BLaER1 (cell line): ENCODE data around the gene DDO.
A peak's percentile ranks its signal among the peaks of the same experiment; 100 is the strongest.
"Not testable (repeated sequence)": the region's sequence is repeated elsewhere in the genome, so short reads cannot be mapped to it uniquely, and the experiment has no call there.

ENCODE experiments used
- H3K27ac ChIP-seq: shearing (Covaris generic); formaldehyde crosslinking; 2 replicates; pipeline ENCODE4 v1.8.1; 2022
- H3K27me3 ChIP-seq: shearing (Covaris generic); formaldehyde crosslinking; 2 replicates; pipeline ENCODE4 v1.8.1; 2022
- H3K36me3 ChIP-seq: shearing (Covaris generic); formaldehyde crosslinking; 2 replicates; pipeline ENCODE4 v1.8.1; 2022
- H3K4me1 ChIP-seq: shearing (Covaris generic); formaldehyde crosslinking; 2 replicates; pipeline ENCODE4 v1.8.1; 2022
- H3K4me2 ChIP-seq: shearing (Covaris generic); formaldehyde crosslinking; 2 replicates; pipeline ENCODE4 v1.8.1; 2022
- H3K4me3 ChIP-seq: shearing (Covaris generic); formaldehyde crosslinking; 2 replicates; pipeline ENCODE4 v1.8.1; 2022
- H3K9ac ChIP-seq: shearing (Covaris generic); formaldehyde crosslinking; 2 replicates; pipeline ENCODE4 v1.8.1; 2022
- H3K9me3 ChIP-seq: shearing (Covaris generic); formaldehyde crosslinking; 2 replicates; pipeline ENCODE4 v1.8.1; 2022
- H4K20me1 ChIP-seq: shearing (Covaris generic); formaldehyde crosslinking; 2 replicates; pipeline ENCODE4 v1.8.1; 2022
- Cebpa-rat ChIP-seq: shearing (Covaris generic); IDR thresholded peaks from 2 replicates; pipeline ENCODE4 v1.8.1; 2022

Gene DDO

GRCh38 chr6:110415086-110415916 is at the start of gene DDO:
TSS of gene DDO (minus strand) at chr6:110415575. CDS start at chr6:110413462, 2,113 bp downstream.
- H3K4me3 ChIP-seq: no peak within 1 kb of the TSS
- H3K27ac ChIP-seq: no peak within 1 kb of the TSS

DNA sequence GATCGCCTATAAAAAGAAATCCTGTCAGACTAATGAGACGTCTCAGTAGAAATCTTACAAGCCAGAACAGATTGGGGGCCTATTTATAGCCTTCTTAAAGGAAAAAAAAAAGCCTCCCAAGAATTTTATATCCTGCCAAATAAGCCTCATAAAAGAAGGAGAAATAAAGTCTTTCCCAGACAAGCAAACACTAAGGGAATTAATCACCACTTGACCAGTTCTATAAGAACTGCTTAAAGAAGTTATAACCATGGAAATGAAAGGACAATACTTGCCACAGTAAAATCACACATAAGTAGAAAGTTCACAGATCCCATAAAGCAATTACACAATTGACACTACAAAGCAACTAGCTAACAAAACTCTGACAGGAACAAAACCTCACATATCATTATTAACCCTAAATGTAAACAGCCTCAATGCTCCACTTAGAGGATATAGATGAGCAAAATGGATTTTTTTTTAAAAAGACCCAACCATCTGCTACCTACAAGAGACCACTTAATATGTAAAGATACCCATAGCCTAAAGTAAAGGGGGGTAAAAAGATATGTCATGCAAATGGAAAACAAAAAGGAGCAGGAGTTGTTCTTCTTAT is 47.6 kb upstream of the DDO start:
- Histone ChIP-seq H3K9me3 (peaks cover 68% of the 10 kb centered on the region), H3K27me3 (no peaks in the 10 kb centered on the region), H3K4me1 (0 out of 2 replicates have a peak, but pooled peaks cover 1% of the 10 kb centered on the region), H3K36me3 (peaks cover 7% of the 10 kb centered on the region; the same call in 1 of the 2 replicates), H3K4me2 (no peak overlapping the region), H3K9ac (no peak overlapping the region), H3K4me3 (no peak overlapping the region), H4K20me1 (peaks cover 6% of the 10 kb centered on the region; the same call in 1 of the 2 replicates), H3K27ac (no peak overlapping the region)
- TF ChIP-seq Cebpa-rat: no peak

More at GRCh38 chr6:110415086-110415916, at the start of gene DDO:
- H3K4me2 ChIP-seq: no peak within 1 kb of the TSS
- H3K36me3 ChIP-seq: no peaks in the 10 kb centered on the region
- no peak for TF ChIP-seq Cebpa-rat
- peaks cover 25% of the 10 kb centered on the region for H3K4me1 ChIP-seq
- no peaks in the 10 kb centered on the region for H3K27me3 ChIP-seq
- no peak within 1 kb of the TSS for H3K9ac ChIP-seq
- no peaks in the 10 kb centered on the region for H4K20me1 ChIP-seq
- H3K9me3 ChIP-seq: no peaks in the 10 kb centered on the region

GRCh38 chr6:110461376-110461775 is 46.0 kb upstream of the DDO start:
- Histone ChIP-seq H3K36me3 (peaks cover 11% of the 10 kb centered on the region), H3K27ac (no peak overlapping the region), H3K4me3 (no peak overlapping the region), H4K20me1 (peaks cover 6% of the 10 kb centered on the region; the same call in 1 of the 2 replicates), H3K4me1 (0 out of 2 replicates have a peak, but pooled peaks cover 5% of the 10 kb centered on the region), H3K9ac (no peak overlapping the region), H3K9me3 (peaks cover 72% of the 10 kb centered on the region), H3K4me2 (no peak overlapping the region), H3K27me3 (no peaks in the 10 kb centered on the region)
- TF ChIP-seq Cebpa-rat: no peak

DNA sequence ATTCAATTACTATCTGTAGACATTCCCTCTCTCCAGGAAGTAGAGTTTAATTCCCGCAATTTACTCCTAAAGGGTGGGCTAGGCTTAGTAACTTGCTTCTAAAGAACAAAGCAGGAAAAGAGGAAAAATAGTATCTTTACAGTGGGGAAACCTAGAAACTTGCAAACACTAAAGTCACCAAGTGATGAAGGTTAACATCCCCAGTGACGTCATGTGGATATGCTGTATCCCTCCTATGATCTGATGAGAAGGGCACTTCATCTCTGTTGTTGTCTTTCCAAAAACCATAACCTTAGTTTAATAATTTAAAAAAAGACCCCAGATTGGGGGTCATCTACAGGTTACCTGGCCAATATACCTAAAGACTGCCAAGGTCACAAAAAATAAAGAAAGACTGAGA is 43.8 kb upstream of the DDO start:
- TF ChIP-seq Cebpa-rat: no peak
- Histone ChIP-seq H3K9me3 (peaks cover 53% of the 10 kb centered on the region), H3K36me3 (peaks cover 24% of the 10 kb centered on the region), H4K20me1 (peaks cover 6% of the 10 kb centered on the region; the same call in 1 of the 2 replicates), H3K4me1 (0 out of 2 replicates have a peak, but pooled peaks cover 5% of the 10 kb centered on the region), H3K27ac (no peak overlapping the region), H3K4me2 (no peak overlapping the region), H3K9ac (no peak overlapping the region), H3K4me3 (no peak overlapping the region), H3K27me3 (no peaks in the 10 kb centered on the region)

DNA sequence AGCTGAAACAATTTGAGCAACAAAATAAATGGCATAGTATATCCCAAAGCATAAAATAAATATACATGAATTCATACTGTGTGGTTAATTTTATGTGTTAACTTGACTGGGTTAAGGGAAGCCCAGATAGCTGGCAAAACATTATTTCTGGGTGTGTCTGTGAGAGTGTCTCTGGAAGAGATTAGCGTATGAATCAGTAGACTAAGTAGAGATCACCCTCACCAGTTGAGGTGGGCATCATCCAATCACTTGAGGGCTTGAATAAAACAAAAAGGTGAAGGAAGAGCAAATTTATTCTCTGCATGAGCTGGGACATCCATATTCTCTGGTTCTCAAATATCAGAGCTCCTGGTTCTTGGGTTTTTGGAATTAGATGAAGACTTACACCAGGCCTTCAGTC is 43.1 kb upstream of the DDO start:
- H3K4me1 ChIP-seq: 0 out of 2 replicates have a peak, but pooled peaks cover 5% of the 10 kb centered on the region
- no peak overlapping the region for H3K9ac ChIP-seq
- no peak for TF ChIP-seq Cebpa-rat
- H3K36me3 ChIP-seq: peaks cover 31% of the 10 kb centered on the region
- H3K9me3 ChIP-seq: peaks cover 46% of the 10 kb centered on the region
- H3K4me3 ChIP-seq: no peak overlapping the region
- H4K20me1 ChIP-seq: peaks cover 6% of the 10 kb centered on the region; the same call in 1 of the 2 replicates
- H3K27me3 ChIP-seq: no peaks in the 10 kb centered on the region
- H3K27ac ChIP-seq: no peak overlapping the region
- H3K4me2 ChIP-seq: no peak overlapping the region

- H3K4me2 ChIP-seq: 0 out of 2 replicates have a peak overlapping the region, but pooled peaks have one; percentile 7
- not testable (repeated sequence) for H3K9ac ChIP-seq, H4K20me1 ChIP-seq, H3K4me3 ChIP-seq, H3K4me1 ChIP-seq, H3K27ac ChIP-seq, H3K27me3 ChIP-seq
- H3K36me3 ChIP-seq: peaks cover 34% of the 10 kb centered on the region
- H3K9me3 ChIP-seq: peaks cover 38% of the 10 kb centered on the region
These were observed 42.3 kb upstream of the DDO start for GRCh38 chr6:110457567-110458175.

- no peak overlapping the region for H3K4me3 ChIP-seq
- H3K9ac ChIP-seq: no peak overlapping the region
- TF ChIP-seq Cebpa-rat: no peak
These were observed 41.3 kb upstream of the DDO start for GRCh38 chr6:110456694-110457093.

GRCh38 chr6:110449541-110449895 is 34.1 kb upstream of the DDO start:
- Histone ChIP-seq H3K9ac (no peak overlapping the region), H4K20me1 (no peaks in the 10 kb centered on the region), H3K4me2 (peak overlapping the region; percentile 78), H3K27me3 (no peaks in the 10 kb centered on the region), H3K27ac (peak overlapping the region; percentile 73), H3K4me1 (peaks cover 48% of the 10 kb centered on the region), H3K9me3 (peaks cover 4% of the 10 kb centered on the region), H3K36me3 (peaks cover 31% of the 10 kb centered on the region; the same call in 1 of the 2 replicates), H3K4me3 (no peak overlapping the region)
- TF ChIP-seq Cebpa-rat: no peak

More at GRCh38 chr6:110456694-110457093, 41.3 kb upstream of the DDO start:
- no peaks in the 10 kb centered on the region for H3K27me3 ChIP-seq
- H3K27ac ChIP-seq: no peak overlapping the region
- H3K4me2 ChIP-seq: no peak overlapping the region
- peaks cover 6% of the 10 kb centered on the region; the same call in 1 of the 2 replicates for H4K20me1 ChIP-seq
- H3K9me3 ChIP-seq: peaks cover 29% of the 10 kb centered on the region
- H3K4me1 ChIP-seq: peaks cover 15% of the 10 kb centered on the region
- H3K36me3 ChIP-seq: peaks cover 34% of the 10 kb centered on the region

GRCh38 chr6:110448846-110449540 is 33.6 kb upstream of the DDO start:
- TF ChIP-seq Cebpa-rat: no peak
- no peaks in the 10 kb centered on the region for H4K20me1 ChIP-seq
- 0 out of 2 replicates have a peak overlapping the region, but pooled peaks have one; percentile 20 for H3K9ac ChIP-seq
- H3K4me3 ChIP-seq: peak overlapping the region; percentile 22; the same call in 1 of the 2 replicates
- H3K4me1 ChIP-seq: peaks cover 48% of the 10 kb centered on the region
- H3K36me3 ChIP-seq: peaks cover 28% of the 10 kb centered on the region; the same call in 1 of the 2 replicates
- H3K27ac ChIP-seq: peak overlapping the region; percentile 73
- no peaks in the 10 kb centered on the region for H3K27me3 ChIP-seq
- peaks cover 4% of the 10 kb centered on the region for H3K9me3 ChIP-seq
- peak overlapping the region; percentile 78 for H3K4me2 ChIP-seq
